SJCRH30 (cell line): ENCODE measurements around the gene TBC1D1. TPM values are rescaled to one million over a fixed set of nuclear protein-coding genes. Genes with fewer than 3 reads are reported as not detected.

Experiments used
- DNase-seq, 2 experiments: peaks; one replicate each; pipeline ENCODE4 v3.0.0-alpha.2; 2015 to 2020
- H3K27ac ChIP-seq: fragments of 250-450 bp; sonication (Bioruptor Pico); 2 replicates; pipeline ENCODE4 v1.5.1; 2020; ENCODE audit warnings: mild to moderate bottlenecking, moderate library complexity
- H3K27me3 ChIP-seq: fragments of 250-450 bp; sonication (Bioruptor Pico); 2 replicates; pipeline ENCODE4 v1.5.1; 2020; ENCODE audit warnings: mild to moderate bottlenecking, moderate library complexity
- H3K36me3 ChIP-seq: fragments of 250-450 bp; sonication (Bioruptor Pico); 2 replicates; pipeline ENCODE4 v1.5.1; 2020; ENCODE audit warnings: mild to moderate bottlenecking, moderate library complexity
- H3K4me1 ChIP-seq: fragments of 250-450 bp; sonication (Bioruptor Pico); 2 replicates; pipeline ENCODE4 v1.5.1; 2020; ENCODE audit warnings: mild to moderate bottlenecking, moderate library complexity
- H3K4me3 ChIP-seq: fragments of 250-450 bp; sonication (Bioruptor Pico); 2 replicates; pipeline ENCODE4 v1.5.1; 2020; ENCODE audit warnings: mild to moderate bottlenecking, moderate library complexity
- H3K9me3 ChIP-seq: fragments of 250-450 bp; sonication (Bioruptor Pico); replicated peaks from 2 replicates; pipeline ENCODE4 v1.5.1; 2020; ENCODE audit warnings: mild to moderate bottlenecking, moderate library complexity
- total RNA-seq: library from RNA; depleted of rRNA; stranded (reverse); fragments of >200 nt; shearing (Covaris generic); gene quantifications from 2 replicates; pipeline ENCODE4 v1.2.3, GENCODE V29; 2014

TBC1D1 gene
- total RNA-seq, 1 experiment from 2014 or later = 91.1 TPM

DNA sequence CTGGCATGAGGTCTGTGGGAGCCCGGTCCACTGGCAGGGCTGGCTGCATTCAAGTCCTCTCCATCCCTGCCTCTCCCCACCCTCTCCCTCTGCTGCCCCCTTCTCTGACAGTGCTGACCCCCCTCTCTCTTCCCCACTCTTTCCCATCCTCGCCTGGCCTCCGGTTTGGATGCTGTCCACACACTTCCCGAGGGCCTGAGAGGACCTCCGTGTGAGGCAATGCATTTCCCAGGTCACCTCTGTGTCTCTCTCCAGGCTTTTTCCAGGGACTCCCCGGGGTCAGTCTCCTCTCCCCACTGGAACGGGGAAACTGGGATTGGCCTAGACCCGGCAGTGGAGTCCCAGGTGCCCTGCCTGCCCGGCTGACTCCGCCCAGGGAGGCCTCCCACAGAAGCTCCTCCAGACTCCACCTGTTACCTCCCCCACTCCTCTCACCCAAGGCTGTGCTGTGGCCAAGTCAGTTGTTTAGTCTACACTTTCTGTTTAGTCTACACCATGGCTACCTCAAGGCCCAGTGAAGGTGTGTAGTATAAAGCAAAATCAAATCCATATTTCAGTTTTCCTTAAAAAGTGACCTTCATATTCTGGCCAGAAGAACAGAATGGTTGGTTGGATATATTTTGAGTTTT, 216.1 kb downstream of the TBC1D1 start:
- Histone ChIP-seq H3K27ac (no peak overlapping the region), H3K36me3 (0 out of 2 replicates have a peak, but pooled peaks cover 3% of the 10 kb centered on the region), H3K27me3 (no peaks in the 10 kb centered on the region), H3K4me3 (no peak overlapping the region), H3K9me3 (no peaks in the 10 kb centered on the region), H3K4me1 (peaks cover 35% of the 10 kb centered on the region)
- DNase-seq = no peak

GRCh38 chr4:38107818-38108217, 216.9 kb downstream of the TBC1D1 start:
- Histone ChIP-seq H3K4me3 (no peak overlapping the region), H3K27ac (no peak overlapping the region), H3K27me3 (no peaks in the 10 kb centered on the region), H3K4me1 (peaks cover 39% of the 10 kb centered on the region), H3K36me3 (0 out of 2 replicates have a peak, but pooled peaks cover 3% of the 10 kb centered on the region), H3K9me3 (no peaks in the 10 kb centered on the region)
- DNase-seq = no peak

- H3K27ac ChIP-seq = peak overlapping the region; percentile 59
These were observed 218.5 kb downstream of the TBC1D1 start for GRCh38 chr4:38109370-38109769.

DNA sequence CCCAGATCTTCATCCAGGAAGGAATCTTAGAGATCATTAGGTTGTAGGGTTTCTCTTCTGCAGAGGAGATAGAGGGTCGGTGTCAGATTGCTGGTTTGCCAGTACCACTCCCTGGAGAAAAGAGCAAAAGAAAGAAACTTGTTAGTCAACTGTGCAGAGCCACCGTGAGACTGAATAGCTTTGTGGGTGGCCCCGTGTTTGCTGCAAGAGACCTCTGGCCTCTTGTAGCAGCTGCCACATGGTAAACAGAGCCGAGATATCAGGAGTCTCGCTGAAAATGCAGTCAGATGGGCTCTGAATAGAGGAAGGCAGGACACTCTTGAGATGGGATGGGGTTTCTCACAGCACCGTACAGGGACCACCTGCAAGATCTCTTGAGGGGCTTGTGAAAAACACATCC, 219.0 kb downstream of the TBC1D1 start:
- Histone ChIP-seq H3K9me3 (no peaks in the 10 kb centered on the region), H3K4me3 (no peak overlapping the region), H3K27ac (peak overlapping the region; percentile 59), H3K27me3 (no peaks in the 10 kb centered on the region), H3K4me1 (peaks cover 47% of the 10 kb centered on the region), H3K36me3 (0 out of 2 replicates have a peak, but pooled peaks cover 3% of the 10 kb centered on the region)
- peak; percentile 93 to 96 for DNase-seq

More at GRCh38 chr4:38109370-38109769, 218.5 kb downstream of the TBC1D1 start:
- H3K36me3 ChIP-seq = 0 out of 2 replicates have a peak, but pooled peaks cover 3% of the 10 kb centered on the region
- peaks cover 42% of the 10 kb centered on the region for H3K4me1 ChIP-seq
- DNase-seq = no peak
- H3K9me3 ChIP-seq = no peaks in the 10 kb centered on the region
- no peak overlapping the region for H3K4me3 ChIP-seq
- no peaks in the 10 kb centered on the region for H3K27me3 ChIP-seq

DNA sequence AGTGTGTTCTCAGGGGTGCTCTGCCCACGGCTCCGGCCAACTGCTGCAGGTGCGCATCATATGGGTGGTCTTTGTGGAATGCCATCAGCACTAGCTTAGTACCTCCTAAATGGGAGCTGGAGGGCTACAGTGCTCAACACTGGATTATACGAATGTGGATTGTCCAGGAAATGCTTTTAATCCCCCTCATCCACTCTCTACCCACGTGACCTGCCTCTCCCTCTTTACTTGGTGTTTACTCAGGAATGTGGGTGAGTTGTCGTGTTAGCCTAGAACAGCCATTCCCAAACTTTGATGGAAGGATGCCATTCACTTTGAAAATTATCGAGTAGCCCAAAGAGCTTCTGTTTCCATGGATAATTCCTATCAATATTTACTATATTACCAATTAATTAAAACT, 220.1 kb downstream of the TBC1D1 start:
- no peaks in the 10 kb centered on the region for H3K27me3 ChIP-seq
- H3K4me3 ChIP-seq = no peak overlapping the region
- 0 out of 2 replicates have a peak, but pooled peaks cover 3% of the 10 kb centered on the region for H3K36me3 ChIP-seq
- H3K9me3 ChIP-seq = no peaks in the 10 kb centered on the region
- H3K27ac ChIP-seq = peak overlapping the region; percentile 59
- DNase-seq = peak; percentile 54 to 76
- peaks cover 47% of the 10 kb centered on the region for H3K4me1 ChIP-seq

DNA sequence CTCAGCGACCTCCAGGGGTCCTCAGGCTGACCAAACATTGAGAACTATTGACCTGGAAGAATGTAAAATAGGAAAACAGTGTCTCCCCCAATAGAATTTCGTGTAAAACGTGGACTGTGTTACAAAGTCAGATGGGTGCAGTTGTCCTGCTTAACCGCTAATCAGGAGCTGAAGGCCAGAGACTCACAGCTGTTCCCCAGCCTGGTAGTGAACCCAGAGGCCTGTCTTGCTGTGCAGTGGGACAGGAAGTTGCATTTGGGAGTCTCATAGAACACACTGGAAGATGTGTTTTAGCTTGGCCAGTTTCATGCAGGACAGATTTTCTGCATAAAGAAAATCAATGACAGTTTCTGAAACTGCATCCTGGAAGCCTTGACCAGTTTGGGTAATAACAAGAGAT, 220.8 kb downstream of the TBC1D1 start:
- Histone ChIP-seq H3K27me3 (no peaks in the 10 kb centered on the region), H3K27ac (peak overlapping the region; percentile 59), H3K36me3 (peaks cover 4% of the 10 kb centered on the region; the same call in 1 of the 2 replicates), H3K4me1 (peaks cover 47% of the 10 kb centered on the region), H3K4me3 (no peak overlapping the region), H3K9me3 (no peaks in the 10 kb centered on the region)
- peak; percentile 79 to 89 for DNase-seq

GRCh38 chr4:38113132-38113531, 222.2 kb downstream of the TBC1D1 start:
- H3K27me3 ChIP-seq = no peaks in the 10 kb centered on the region
- peaks cover 44% of the 10 kb centered on the region for H3K4me1 ChIP-seq
- peaks cover 2% of the 10 kb centered on the region; the same call in 1 of the 2 replicates for H3K36me3 ChIP-seq
- H3K27ac ChIP-seq = no peak overlapping the region
- H3K4me3 ChIP-seq = no peak overlapping the region
- no peak for DNase-seq
- no peaks in the 10 kb centered on the region for H3K9me3 ChIP-seq

- DNase-seq = no peak
- H3K4me1 ChIP-seq = peaks cover 46% of the 10 kb centered on the region
- H3K27ac ChIP-seq = no peak overlapping the region
- H3K36me3 ChIP-seq = peaks cover 2% of the 10 kb centered on the region; the same call in 1 of the 2 replicates
- H3K9me3 ChIP-seq = no peaks in the 10 kb centered on the region
- no peaks in the 10 kb centered on the region for H3K27me3 ChIP-seq
- H3K4me3 ChIP-seq = no peak overlapping the region
These were observed 222.7 kb downstream of the TBC1D1 start for GRCh38 chr4:38113551-38113950.

DNA sequence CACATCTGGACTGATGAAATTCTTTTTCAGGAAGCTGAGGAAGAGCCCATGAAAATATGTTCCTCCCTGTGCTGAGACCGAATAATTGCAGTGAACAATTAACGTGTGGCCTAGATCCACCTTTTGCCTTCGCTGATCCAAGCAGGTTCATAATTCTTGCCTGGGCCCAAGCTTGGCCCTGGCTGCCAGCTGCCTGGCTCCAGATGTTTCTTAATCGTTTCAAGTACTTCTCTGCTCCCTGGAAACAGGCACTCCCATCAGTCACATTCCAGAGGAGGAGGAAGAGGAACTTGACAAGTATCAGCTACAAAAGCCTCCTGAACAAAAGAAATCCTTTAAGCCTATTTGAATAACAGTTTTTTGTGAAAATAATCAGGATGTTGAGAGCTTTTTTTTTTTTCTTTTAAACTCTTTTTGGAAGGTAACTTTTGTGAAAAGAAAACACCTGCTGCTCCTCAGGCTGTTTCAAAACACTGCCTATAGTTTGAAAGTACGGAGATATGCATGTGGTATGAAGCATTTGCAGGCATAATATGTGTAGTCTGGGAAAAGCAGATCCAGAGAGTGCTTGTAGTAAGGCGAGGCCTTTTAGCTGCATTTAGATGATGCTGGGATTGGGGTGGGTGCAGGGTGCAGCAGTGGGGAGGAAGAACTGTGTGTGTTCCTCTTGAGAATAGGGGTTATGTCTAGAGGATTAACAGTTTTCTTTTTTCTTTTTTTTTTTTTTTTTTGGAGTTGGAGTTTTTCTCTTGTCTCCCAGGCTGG, 223.7 kb downstream of the TBC1D1 start:
- peaks cover 2% of the 10 kb centered on the region; the same call in 1 of the 2 replicates for H3K36me3 ChIP-seq
- no peaks in the 10 kb centered on the region for H3K9me3 ChIP-seq
- peak in 1 of 2 experiments; percentile 23 for DNase-seq
- peaks cover 48% of the 10 kb centered on the region for H3K4me1 ChIP-seq
- H3K27ac ChIP-seq = no peak overlapping the region
- H3K27me3 ChIP-seq = no peaks in the 10 kb centered on the region
- no peak overlapping the region for H3K4me3 ChIP-seq

GRCh38 chr4:38115601-38116000, 224.7 kb downstream of the TBC1D1 start:
- no peaks in the 10 kb centered on the region for H3K27me3 ChIP-seq
- H3K4me1 ChIP-seq = peaks cover 47% of the 10 kb centered on the region
- DNase-seq = no peak
- no peak overlapping the region for H3K27ac ChIP-seq
- H3K4me3 ChIP-seq = no peak overlapping the region
- H3K36me3 ChIP-seq = peaks cover 2% of the 10 kb centered on the region; the same call in 1 of the 2 replicates
- H3K9me3 ChIP-seq = no peaks in the 10 kb centered on the region

DNA sequence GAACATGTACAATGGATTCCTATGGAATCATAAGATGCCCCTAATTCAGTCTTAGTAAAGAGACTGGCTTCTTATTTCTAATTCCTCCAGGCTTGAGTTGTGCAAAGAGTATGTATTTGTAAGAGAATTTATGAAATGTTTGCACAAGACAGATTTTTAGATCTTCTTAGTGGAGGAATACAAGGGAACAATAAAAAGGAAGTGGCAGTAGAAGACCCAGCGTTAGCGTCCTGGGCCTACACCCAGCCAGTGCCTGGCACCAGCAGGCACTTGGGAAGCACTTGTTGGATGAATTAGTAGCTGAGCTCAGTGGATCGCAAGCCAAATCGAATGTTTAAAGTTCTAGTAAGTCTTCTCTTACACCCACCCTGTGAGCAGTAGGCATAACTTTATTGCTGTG, 226.7 kb downstream of the TBC1D1 start:
- Histone ChIP-seq H3K4me1 (peaks cover 35% of the 10 kb centered on the region), H3K36me3 (peaks cover 2% of the 10 kb centered on the region; the same call in 1 of the 2 replicates), H3K27me3 (no peaks in the 10 kb centered on the region), H3K4me3 (no peak overlapping the region), H3K27ac (no peak overlapping the region), H3K9me3 (no peaks in the 10 kb centered on the region)
- no peak for DNase-seq

DNA sequence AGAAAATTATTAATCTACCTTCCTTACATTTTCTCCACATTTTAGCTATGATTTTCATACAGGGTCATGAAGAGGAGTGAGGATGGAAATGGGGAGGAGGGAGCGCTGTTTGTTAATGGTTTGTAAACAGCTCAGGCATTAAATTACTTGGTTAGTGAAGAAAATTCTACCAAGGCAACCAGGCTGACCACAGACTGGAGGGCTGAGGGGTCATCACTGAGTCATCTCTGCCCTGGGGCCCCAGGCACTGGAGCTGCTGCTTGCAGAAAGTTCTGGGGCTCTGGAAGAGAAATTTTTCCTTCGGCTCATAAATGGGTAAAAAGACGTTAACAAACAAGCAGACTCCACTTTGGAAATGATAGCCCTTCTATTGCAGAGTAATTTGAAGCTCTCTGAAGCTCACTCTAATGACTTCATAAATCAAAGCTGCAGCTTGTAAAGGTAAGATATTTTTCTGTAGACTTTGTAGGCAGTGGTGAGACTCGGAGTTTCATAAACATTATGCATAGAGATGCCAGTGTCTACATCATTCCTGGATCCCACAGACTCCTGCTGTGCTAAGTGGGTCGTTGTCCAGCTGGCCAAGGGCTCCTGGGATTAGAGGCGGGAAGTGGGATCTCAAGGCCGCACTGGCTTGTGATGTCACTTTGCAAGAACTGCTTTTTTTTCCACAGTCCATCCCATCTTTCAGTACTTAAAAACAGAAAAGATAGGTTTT, 228.9 kb downstream of the TBC1D1 start:
- Histone ChIP-seq H3K9me3 (no peaks in the 10 kb centered on the region), H3K27me3 (no peaks in the 10 kb centered on the region), H3K27ac (peak overlapping the region; percentile 48), H3K4me3 (no peak overlapping the region), H3K4me1 (peaks cover 38% of the 10 kb centered on the region), H3K36me3 (peaks cover 2% of the 10 kb centered on the region; the same call in 1 of the 2 replicates)
- DNase-seq = peak; percentile 83 to 87

- Histone ChIP-seq H3K9me3 (no peaks in the 10 kb centered on the region), H3K27ac (peak overlapping the region; percentile 48), H3K36me3 (peaks cover 3% of the 10 kb centered on the region; the same call in 1 of the 2 replicates), H3K4me1 (peaks cover 38% of the 10 kb centered on the region), H3K4me3 (no peak overlapping the region), H3K27me3 (no peaks in the 10 kb centered on the region)
- no peak for DNase-seq
These were observed 229.9 kb downstream of the TBC1D1 start for GRCh38 chr4:38120772-38121171.

DNA sequence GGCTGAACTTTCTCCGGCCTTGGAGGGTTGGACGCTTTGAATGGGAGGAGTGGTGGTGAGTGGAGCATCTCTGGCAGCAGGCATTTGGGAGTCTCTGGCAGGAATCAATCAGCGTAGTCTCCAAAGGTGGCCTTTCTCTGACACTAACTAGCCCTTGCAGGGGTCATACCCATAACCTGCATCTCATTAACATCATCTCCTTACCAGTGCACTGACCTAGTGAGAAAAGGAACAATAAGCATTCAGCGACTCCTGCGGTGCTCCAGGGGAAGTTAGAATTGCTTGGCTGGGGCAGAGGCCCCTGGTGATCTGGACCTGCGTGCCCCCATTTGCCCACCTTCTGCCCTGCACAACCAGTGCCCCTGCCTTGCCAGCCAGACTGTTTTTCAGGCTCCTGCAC, 231.2 kb downstream of the TBC1D1 start:
- H3K36me3 ChIP-seq = 0 out of 2 replicates have a peak, but pooled peaks cover 2% of the 10 kb centered on the region
- no peak for DNase-seq
- no peak overlapping the region for H3K27ac ChIP-seq
- peaks cover 38% of the 10 kb centered on the region for H3K4me1 ChIP-seq
- no peaks in the 10 kb centered on the region for H3K9me3 ChIP-seq
- H3K4me3 ChIP-seq = no peak overlapping the region
- no peaks in the 10 kb centered on the region for H3K27me3 ChIP-seq
